ENCODE measurements around the gene SLC16A10.

DNA sequence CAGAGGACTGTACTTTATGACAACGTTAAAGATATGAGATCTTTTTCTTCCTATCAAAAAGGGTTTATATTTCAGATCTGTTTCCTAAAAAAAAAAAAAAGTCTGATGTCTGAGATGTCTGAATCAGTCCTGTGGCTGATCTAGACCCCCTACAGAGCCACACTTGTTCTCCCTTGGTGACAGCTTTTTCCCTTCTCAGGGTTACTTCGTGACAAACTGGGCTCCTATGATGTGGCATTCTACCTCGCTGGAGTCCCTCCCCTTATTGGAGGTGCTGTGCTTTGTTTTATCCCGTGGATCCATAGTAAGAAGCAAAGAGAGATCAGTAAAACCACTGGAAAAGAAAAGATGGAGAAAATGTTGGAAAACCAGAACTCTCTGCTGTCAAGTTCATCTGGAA, 134.5 kb downstream of the SLC16A10 start:
- no peak for TF ChIP-seq SP1 (IDR thresholded peaks at IDR 0.05)
- TF ChIP-seq ARNT (IDR thresholded peaks at IDR 0.05), result no peak
- no peak for TF ChIP-seq TARDBP (IDR thresholded peaks at IDR 0.05)
- TF ChIP-seq ZNF384 (IDR thresholded peaks at IDR 0.05), result no peak
- no peak for TF ChIP-seq FOXM1 (IDR thresholded peaks at IDR 0.05; ENCODE audit: borderline replicate concordance)
- no peak for TF ChIP-seq FOXK2 (IDR thresholded peaks at IDR 0.05)
- TF ChIP-seq, protein P1, sequence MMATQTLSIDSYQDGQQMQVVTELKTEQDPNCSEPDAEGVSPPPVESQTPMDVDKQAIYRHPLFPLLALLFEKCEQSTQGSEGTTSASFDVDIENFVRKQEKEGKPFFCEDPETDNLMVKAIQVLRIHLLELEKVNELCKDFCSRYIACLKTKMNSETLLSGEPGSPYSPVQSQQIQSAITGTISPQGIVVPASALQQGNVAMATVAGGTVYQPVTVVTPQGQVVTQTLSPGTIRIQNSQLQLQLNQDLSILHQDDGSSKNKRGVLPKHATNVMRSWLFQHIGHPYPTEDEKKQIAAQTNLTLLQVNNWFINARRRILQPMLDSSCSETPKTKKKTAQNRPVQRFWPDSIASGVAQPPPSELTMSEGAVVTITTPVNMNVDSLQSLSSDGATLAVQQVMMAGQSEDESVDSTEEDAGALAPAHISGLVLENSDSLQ (IDR thresholded peaks at IDR 0.05), result no peak
- TF ChIP-seq BHLHE40 (IDR thresholded peaks at IDR 0.05; ENCODE audit: borderline replicate concordance), result no peak
- TF ChIP-seq HDGF (IDR thresholded peaks at IDR 0.05; ENCODE audit: borderline replicate concordance), result no peak
- TF ChIP-seq ELF4 (IDR thresholded peaks at IDR 0.05), result no peak
- no peak for TF ChIP-seq NFRKB (IDR thresholded peaks at IDR 0.05)
